ENCODE results near the gene RYR1.

DNA sequence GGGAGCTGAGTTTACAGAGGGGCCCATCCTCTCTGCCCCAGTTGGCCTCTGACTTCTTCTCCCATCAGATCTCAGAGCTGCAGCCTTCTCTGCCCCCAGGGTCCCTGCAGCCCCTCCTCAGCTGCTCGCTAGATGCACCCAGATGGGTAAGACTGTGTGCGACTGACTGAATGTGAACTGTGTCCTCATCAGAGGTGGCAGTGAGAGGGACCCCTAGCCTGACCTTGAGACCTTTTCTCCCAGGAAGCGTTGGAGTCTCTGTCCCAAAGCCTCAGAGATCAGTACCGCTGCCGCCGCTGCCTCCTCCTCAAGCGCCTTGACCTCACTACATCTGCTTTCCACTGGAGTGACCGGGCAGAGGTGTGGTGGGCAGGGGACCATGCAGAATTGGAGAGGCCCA, 28.2 kb upstream of the RYR1 start:
- TF ChIP-seq EZH2 (IDR thresholded peaks at IDR 0.05; ENCODE audit: insufficient read depth, low read length) (no peak), CTCF (IDR thresholded peaks at IDR 0.05; ENCODE audit: insufficient read depth, low read depth, low read length) (no peak)

All from astrocyte (in vitro differentiated cells and primary cell).